ENCODE results near the gene KRTAP5-9.
"Not testable (repeated sequence)": the region's sequence is repeated elsewhere in the genome, so short reads cannot be mapped to it uniquely, and the experiment has no call there.

The KRTAP5-9 gene

DNA sequence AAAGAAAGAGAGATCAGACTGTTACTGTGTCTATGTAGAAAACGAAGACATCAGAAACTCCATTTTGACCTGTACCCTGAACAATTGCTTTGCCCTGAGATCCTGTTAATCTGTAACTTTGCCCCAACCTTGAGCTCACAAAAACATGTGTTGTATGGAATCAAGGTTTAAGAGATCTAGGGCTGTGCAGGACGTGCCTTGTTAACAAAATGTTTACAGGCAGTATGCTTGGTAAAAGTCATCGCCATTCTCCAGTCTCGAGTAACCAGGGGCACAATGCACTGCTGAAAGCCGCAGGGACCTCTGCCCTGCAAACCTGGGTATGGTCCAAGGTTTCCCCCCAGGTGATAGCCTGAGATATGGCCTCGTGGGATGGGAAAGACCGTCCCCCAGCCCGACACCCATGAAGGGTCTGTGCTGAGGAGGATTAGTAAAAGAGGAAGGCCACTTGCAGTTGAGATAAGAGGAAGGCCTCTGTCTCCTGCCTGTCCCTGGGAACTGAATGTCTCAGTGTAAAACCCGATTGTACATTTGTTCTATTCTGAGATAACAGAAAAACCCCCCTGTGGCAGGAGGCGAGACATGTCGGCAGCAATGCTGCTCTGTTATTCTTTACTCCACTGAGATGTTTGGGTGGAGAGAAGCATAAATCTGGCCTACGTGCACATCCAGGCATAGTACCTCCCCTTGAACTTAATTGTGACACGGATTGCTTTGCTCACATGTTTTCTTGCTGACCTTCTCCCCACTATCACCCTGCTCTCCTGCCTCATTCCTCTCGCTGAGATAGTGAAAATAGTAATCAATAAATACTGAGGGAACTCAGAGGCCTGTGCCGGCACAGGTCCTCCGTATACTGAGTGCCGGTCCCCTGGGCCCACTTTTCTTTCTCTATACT lies 13.3 kb upstream of the KRTAP5-9 start:
- DNase-seq, result not testable (repeated sequence)

DNA sequence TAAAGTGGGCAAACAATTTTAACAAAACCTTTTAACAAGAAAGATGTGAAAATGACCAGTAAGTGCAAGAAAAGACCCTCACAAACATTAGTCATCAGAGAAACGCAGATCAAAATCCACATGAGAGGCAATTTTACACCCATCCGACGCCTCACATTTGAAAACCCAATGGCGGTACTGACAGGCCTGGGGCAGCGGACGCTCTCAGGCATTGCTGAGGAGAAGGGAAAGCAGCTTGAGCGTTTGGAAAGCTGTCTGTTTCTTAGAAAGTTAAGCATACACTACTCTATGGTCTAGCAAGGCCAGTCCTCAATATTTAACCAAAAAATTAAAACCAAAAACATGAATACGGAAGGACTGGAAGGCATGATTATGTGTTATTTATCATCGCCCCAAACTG lies 12.4 kb upstream of the KRTAP5-9 start:
- no peak for DNase-seq

DNA sequence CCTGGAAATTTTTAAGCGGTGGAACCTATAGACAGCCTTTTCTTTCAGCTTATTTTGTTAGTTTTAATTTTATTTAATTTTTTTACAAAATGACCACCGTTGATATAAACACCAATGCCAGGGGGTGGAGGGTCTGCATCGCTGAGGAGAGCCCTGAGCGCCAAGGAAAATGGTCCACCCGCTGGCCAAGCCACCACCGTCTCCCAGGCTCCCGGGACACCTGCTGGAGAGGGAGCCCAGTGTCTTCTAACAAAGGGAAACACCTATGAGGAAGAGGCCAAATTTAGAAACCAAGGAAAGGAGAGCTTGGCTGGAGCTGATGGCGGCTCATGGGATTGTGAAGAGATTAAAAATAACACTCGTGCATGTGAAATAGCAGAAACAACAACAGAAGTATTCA lies 10.7 kb upstream of the KRTAP5-9 start:
- DNase-seq, result no peak

DNA sequence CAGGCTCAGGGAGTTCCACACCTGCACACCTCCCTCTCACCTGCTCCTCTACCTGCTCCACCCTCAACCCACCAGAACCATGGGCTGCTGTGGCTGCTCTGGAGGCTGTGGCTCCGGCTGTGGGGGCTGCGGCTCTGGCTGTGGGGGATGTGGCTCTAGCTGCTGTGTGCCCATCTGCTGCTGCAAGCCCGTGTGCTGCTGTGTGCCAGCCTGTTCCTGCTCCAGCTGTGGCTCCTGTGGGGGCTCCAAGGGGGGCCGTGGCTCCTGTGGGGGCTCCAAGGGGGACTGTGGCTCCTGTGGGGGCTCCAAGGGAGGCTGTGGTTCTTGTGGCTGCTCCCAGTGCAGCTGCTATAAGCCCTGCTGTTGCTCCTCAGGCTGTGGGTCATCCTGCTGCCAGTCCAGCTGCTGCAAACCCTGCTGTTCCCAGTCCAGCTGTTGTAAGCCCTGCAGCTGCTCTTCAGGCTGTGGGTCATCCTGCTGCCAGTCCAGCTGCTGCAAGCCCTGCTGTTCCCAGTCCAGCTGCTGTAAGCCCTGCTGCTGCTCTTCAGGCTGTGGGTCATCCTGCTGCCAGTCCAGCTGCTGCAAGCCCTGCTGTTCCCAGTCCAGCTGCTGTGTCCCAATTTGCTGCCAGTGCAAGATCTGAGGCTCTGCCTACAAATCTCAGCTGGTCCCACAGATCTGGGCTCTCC lies 10.1 kb upstream of the KRTAP5-9 start, which contains the start of gene KRTAP5-8:
KRTAP5-8 (plus strand) TSS at position 49 of the 689 bp plus-strand sequence; CDS start at position 80, 31 bp downstream.
- DNase-seq, result not testable (repeated sequence)

DNA sequence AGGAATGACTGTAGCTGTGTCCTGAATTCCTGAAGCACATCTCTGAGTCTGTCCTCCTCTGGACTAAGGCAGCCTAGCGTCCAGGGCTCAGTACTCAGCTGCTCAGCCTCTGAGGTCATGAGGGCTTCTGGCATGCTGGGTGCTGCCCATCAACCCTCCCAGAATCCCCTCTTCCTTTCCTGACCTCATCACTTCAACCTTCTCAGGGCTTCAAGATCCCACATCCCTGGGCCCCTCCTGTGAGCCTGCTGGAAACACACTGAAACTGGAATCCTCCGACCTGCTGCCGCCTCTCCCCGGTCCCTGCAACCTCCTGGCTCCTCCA lies 9.6 kb upstream of the KRTAP5-9 start:
- no peak for DNase-seq

DNA sequence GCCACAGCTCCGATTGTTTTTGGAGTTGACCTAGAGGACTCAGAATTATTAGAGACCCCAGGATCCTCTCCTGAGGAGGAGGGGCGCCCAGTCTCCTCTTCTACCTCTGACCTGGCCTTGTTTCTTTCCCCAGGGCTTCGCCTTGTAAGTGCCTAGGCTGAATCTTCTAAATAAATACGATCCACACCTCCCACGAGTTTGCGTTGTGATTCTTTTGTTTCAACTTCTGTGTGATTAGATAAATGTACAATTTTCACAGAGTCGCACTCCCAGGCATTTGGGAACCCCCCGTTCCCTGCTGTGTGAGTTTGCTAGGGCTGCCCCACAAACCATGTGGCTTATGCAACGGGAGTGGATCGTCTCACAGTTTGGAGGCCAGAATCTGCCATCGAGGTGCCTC lies 9.2 kb upstream of the KRTAP5-9 start:
- no peak for DNase-seq

DNA sequence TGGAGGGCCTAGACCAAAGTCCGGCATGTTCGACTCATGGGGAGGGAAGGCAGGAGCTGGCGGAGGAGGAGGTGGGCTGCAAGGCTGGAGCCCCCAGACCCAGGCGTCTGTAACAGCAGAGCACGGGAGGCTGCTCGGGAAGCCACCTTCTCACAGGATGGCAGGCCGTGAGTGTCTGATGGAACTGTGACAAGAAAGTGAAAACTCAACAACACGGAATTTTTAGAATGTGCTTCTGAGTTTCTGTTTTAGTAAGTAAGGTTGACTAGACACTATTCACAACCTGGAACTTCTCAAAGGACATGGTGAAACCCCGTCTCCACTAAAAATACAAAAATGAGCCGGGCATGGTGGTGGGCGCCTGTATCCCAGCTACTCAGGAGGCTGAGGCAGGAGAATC lies 8.2 kb upstream of the KRTAP5-9 start:
- not testable (repeated sequence) for DNase-seq

DNA sequence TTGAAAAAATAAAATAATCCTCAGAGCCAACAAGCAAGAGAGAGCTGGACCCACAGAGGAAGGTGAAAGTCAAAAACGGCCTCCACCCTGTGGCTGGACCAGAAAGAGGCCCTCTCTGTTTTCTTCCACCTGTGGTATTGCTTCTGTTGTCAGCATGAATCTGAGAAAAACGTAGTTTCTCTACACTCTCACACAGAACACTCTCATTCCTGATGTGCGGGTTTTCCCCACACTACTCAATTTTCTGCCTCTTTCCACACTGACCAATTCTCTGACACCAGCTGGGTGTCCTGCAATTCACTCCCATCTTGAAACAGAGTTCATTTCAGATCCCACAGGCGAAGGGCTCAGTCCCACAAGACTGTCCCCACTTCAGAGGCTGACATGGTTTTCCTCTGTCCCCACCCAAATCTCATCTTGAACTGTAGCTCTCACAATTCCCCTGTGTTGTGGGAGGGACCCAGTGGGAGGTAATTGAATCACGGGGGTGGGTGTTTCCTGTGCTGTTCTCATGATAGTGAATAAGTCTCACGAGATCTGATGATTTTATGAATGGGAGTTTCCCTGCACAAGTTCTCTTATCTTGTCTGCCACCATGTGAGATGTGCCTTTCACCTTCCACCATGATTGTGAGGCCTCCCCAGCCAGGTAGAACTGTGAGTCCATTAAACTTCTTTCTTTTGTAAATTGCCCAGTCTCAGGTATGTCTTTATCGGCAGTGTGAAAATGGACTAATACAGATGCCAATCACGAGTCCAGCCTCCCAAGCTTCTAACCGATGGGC lies 7.5 kb upstream of the KRTAP5-9 start:
- not testable (repeated sequence) for DNase-seq

DNA sequence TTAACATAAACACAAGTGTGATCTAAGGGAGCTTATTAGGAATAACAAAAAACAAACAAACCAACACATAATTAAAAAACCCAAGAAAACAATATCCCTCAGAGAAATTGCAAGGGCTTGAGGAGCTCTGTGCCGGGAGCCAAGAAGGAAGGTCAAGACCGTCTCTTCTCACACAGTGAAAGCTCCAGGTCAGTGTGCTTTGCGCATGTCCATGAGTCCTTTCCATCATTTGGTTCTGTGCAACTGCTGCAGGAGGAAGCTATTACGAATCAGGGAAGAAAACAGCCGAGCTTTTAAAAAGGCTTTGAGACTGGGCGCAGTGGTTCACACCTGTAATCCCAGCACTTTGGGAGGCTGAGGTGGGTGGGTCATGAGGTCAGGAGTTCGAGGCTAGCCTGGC lies 5.8 kb upstream of the KRTAP5-9 start:
- no peak for DNase-seq

DNA sequence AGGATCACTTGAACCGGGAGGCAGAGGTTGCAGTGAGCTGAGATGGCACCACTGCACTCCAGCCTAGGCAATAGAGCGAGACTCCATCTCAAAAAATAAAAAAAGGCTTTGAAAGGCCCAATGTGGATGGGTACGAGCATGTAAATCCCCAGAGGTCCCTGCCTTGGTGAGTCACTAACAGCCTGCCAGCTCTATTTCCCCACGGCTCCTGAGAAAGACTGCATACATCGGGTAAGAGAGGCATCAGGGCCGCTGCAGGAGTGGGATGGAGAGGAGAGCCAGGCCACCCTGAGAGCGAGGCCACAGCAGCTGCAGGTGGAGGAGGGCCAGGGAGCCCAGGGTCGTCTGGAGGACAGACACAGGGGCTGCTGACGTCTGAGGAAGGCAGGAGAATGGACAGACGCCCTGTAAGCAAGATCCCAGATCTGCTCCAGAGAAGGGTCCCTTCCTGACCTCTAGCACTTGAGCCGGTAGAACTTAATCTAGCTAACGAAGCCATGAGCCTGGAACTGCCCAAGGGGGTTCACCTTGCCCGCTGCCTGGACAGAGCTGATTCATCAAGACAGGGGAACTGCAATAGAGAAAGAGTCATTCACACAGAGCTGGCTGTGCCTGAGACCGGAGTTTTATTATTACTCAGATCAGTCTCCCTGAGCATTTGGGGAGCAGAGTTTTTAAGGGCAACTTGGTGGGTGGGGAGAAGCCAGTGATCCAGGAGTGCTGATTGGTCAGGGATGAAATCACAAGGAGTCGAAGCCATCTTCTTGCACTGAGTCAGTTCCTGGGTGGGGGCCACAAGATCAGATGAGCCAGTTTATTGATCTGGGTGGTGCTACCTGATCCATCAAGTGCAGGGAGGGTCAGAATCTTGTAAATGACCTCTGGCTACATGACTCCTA lies 5.1 kb upstream of the KRTAP5-9 start:
- no peak for DNase-seq

DNA sequence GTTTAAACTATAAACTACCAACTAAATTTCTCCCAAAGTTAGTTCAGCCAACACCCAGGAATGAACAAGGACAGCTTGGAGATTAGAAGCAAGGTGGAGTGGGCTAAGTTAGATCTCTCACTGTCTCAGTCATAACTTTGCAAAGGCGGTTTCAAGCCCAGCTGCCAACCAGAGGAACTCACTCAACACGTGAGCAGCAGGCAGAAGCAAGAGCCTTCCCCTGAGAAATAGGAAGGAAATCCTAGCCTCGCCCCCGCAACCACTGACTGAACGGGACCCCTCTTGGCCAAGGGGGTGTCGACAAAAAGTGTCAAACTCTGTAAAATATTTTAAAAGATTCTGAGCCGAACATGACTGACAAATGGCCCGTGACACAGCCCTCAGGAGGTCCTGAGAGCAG lies 4.4 kb upstream of the KRTAP5-9 start:
- no peak for DNase-seq

DNA sequence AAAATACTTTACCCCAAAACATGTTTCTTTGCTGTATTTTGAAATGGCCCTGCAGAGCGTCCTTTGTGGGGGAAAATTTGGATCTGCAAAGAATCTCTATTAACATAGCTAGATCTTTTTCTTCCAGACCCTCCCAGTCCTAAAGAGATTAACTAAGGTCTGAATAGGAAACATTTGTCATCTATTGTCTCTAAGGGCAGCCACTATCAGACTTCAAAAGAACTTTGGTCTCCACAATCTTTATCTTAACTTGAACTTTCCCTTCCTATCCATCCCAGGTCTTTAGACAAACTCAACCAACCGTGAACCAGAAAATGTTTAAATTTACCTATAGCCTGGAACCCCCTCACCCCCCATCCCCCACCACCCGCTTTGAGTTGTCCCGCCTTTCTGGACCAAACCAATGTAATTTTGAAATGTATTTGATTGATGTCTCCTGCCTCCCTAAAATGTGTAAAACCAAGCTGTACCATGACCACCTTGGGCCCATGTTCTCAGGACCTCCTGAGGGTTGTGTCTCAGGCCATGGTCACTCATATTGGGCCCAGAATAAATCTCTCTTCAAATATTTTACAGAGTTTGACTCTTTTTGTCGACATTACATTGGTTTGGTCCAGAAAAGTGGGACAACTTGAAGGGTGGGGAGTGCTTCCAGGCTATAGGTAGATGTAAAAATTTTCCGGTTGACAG lies 3.5 kb upstream of the KRTAP5-9 start:
- no peak for DNase-seq

DNA sequence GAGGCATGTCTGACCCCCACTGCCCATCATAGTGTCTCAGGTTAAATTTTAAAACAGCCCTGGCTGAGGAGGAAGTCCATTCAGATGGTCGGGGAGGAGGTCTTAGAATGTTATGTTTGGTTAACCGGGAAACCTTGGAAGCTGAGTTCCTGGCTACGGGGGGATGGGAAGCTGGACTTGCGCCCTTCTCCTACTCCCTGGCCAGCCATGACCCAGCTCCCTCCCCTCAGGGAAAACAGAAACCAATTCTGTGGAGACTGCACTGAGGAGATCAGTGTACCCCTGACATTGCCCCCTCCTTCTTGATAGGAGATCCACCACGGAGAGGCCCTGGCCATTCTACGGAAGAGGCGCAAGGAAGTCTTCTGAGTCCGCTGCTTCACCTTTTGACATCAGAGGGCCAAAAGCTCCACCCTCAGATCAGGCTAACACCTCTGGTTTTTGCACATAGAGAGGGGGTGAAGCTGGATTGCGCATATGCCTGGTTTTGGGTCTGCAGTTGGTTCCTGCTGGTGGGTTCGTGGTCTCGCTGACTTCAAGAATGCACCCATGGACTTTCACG lies 2.7 kb upstream of the KRTAP5-9 start:
- DNase-seq, result no peak

DNA sequence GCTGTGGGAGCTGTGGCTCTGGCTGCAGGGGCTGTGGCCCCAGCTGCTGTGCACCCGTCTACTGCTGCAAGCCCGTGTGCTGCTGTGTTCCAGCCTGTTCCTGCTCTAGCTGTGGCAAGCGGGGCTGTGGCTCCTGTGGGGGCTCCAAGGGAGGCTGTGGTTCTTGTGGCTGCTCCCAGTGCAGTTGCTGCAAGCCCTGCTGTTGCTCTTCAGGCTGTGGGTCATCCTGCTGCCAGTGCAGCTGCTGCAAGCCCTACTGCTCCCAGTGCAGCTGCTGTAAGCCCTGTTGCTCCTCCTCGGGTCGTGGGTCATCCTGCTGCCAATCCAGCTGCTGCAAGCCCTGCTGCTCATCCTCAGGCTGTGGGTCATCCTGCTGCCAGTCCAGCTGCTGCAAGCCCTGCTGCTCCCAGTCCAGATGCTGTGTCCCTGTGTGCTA lies 514 bp downstream of the KRTAP5-9 start:
- no peak for DNase-seq

DNA sequence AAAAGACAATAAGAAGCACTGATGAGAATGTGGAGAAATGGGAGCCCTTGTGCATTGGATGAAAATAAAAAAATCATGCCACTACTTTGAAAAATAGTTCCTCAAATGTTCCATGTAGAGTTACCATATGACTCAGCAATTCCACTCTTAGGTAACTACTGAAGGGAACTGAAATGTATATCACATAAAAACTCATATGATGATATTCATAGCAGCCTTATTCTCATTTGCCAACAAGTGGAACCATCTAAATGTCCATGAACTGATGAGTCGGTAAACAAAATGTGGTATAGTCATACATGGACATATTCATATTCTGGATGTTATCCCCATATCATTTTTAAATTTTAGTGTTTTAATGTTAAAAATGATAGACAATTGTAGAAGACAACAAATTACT lies 3.5 kb downstream of the KRTAP5-9 start:
- no peak for DNase-seq

DNA sequence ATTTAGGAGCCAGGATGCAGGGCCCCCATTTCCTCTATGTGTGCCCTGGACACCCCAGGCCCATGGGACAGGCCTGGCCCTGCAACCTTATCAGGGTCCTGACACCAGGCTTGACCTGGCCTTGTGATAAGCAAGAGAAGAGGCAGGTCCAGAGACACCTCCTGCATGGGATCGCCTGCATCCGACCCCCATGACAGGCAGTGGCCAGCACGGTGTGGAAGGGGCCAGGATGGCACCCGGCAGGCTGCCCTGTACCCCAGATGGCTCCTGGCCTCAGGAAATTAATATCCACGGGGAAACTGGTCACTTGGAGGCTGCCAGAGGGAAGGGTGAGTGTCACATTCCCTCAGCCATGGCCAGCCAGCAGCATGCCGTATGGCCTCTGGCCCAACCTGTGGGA lies 6.8 kb downstream of the KRTAP5-9 start:
- no peak for DNase-seq

DNA sequence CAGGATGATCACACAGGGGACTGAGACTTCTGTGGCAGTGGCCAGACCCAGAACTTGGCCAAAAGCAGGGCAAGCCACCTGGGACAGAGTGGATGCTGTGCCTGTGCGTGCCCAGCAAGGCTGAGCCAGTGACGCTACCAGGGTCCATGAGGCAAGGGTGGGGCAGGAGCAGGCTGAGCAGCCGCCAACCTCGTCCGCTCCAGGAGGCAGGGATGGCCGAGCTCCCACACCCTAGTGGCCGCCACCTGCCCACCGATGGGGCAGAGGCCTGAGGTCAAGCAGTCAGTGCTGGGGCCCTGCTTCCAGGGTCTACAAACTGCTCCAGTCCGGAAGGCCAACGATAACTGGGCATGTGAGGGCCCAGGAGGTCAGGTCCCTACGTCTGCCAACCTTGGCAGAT lies 7.3 kb downstream of the KRTAP5-9 start:
- no peak for DNase-seq

DNA sequence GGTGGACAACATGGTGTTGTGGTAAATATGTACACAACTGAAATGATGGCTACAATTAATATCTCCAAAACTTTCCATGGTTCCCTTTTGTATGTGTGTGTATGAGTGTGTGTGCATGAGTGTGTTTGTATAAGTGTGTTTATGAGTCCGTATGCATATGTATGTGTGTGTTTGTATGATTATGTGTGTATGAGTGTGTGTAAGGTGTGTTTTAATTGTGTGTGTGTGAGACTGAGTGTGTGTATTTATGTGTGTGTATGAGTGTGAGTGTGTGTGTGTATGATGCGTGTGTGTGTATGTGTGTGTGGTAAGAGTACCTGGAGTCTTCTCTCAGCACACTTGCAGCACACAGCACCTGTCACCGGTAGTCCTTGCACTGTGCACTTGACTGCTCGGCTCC lies 7.8 kb downstream of the KRTAP5-9 start:
- no peak for DNase-seq

DNA sequence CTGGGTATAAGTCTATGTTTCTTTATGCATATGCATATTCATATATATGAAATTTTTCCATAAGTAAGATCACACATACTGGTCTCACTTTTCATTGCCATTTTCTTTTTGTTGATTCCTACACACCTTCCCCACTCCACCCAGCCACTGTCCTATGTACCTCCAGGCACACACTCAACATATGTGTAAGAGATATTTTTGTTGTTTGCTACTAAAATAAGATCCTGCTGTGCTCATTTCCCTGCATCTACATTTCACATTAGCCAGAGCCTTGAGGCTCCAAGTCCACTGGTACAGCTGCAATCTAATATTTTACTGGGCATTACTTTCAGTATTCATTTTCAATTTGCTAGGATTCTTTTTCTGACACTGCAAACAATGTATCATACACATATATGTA lies 9.0 kb downstream of the KRTAP5-9 start:
- no peak for DNase-seq

DNA sequence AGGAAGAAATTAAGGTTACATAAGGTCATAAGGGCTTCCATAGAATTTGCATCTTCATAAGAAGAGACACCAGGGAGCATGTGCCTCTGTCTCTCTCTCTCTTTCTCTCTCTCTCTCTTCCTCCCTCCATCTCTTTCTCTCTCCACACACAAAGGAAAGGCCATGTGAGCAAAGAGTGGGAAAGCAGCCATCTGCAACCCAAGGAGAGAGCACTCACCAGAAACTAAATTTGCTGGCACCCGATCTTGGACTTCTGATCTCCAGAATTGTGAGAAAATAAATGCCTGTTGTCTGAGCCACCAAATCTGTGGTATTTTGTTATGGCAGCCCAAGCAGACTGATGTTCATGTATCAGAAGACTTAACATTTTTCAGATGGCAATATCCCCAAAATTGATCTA lies 10.8 kb downstream of the KRTAP5-9 start:
- DNase-seq, result no peak

DNA sequence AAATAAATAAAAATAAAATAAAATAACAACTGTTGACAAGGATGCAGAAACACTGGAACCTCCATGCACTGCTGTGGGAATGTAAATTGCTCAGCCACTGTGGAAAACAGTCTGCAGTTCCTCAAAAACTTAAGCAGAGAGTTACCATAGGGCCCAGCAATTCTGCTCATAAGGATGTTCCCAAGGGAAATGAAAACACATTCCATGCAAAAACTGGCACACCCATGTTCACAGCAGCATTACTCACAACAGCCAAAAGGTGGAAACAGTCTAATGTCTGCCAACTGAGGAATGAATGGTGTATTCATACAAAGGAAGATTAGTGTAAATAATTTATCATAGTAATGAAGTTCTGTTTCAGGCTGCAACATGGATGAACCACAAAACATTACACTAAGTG lies 13.9 kb downstream of the KRTAP5-9 start:
- DNase-seq, result no peak

DNA sequence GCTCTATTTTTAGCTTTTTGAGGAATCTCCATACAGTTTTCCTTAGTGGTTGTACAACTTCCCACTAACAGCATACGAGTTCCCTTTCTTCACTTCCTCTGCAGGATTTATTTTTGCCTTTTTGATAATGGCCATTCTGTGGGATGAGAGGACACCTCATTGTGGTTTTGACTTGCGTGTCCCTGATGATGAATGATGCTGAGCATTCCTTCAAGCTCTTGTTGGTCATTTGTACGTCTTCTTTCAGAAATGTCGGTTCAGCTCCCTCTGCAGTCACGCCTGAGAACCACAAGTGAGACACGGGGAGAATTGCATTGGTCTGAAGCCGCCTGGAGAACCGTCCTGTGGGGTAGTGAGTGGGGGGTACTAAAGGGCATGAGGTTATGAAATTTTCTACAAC lies 15.2 kb downstream of the KRTAP5-9 start:
- peak; percentile 11 for DNase-seq

Data from CD4-positive, alpha-beta T cell treated with Interleukin-10 for 1 hour (primary cell).